Activated naive CD8-positive, alpha-beta T cell treated with anti-CD3 and anti-CD28 coated beads for 36 hours (primary cell): ENCODE results near the gene CCL26. TPM values are rescaled to one million over a fixed set of nuclear protein-coding genes. Genes with fewer than 3 reads are reported as not detected.

Experiments
- total RNA-seq, 2 experiments: library from RNA; stranded (reverse); gene quantifications; one replicate each; pipeline ENCODE4 v1.2.3, GENCODE V29; 2021

Gene CCL26
- total RNA-seq, 2 experiments from 2014 or later = not detected

Other genes starting within 250 kb of the CCL26 start
- gene HIP1, start 33.3 kb downstream of the CCL26 start, total RNA-seq = 1 to 10 TPM; 1.4 to 1.9 TPM
- gene CCL24, start 41.6 kb upstream of the CCL26 start, total RNA-seq = not detected
- gene RHBDD2, start 106.8 kb upstream of the CCL26 start, total RNA-seq = 10 to 100 TPM; 28.0 to 29.6 TPM
- gene POR, start 142.9 kb upstream of the CCL26 start, total RNA-seq = 10 to 100 TPM; 35.4 to 41.3 TPM
- gene TMEM120A, start 222.4 kb upstream of the CCL26 start, total RNA-seq = 10 to 100 TPM; 19.6 to 22.1 TPM